NCI-H345 treated with DMSO at 0.1 percent for 48 hours (cell line): ENCODE results near the gene MBL2.
A peak's percentile ranks its signal among the peaks of the same experiment; 100 is the strongest.

Experiments used
- DNase-seq: peaks from one replicate; lab custom pipeline; 2025; ENCODE audit not compliant: unreplicated experiment; lab: John Stamatoyannopoulos, UW

Gene MBL2

DNA sequence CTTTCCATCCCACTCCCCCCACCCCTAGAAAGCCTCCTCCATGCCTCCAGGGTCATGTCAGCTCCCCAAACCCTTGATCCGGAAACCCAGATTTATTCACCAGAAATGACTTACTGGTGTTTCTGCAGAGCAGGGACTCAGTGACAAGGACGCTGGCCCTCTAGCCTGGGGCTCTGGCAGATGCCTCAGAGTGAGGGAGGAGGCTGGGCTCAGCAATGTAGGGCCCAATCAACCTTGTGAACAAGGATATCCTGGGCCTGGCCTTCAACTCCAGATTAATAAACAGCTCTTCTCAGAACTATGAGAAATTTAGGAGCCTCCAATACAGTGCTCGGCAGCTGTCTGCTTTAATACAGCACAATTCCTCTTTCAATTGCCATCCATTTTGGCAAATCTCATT is at the start of gene MBL2:
Gene MBL2 (minus strand): TSS at position 162 of the 400 bp plus-strand sequence. CDS start 1,149 bp downstream, outside the sequence.
- no peak for DNase-seq

DNA sequence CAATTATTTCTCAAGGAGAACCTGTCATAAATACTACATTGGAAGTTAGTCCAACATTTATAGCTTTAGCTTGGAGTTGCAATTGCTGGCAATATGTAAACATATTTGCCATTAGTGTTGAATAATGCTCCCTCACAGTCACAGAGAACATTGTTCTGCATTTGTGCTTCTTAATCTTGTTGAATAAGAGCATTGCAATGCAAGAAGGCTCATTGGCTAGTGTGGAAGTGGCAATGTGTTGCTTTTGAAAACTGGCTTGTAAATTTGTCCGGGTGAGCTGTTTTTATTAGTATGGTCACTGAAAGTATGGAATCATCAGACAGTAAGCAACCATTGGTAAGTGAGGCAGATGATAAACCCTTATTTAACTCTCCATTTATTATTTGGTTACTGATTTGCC is 47.7 kb upstream of the MBL2 start:
- no peak for DNase-seq

DNA sequence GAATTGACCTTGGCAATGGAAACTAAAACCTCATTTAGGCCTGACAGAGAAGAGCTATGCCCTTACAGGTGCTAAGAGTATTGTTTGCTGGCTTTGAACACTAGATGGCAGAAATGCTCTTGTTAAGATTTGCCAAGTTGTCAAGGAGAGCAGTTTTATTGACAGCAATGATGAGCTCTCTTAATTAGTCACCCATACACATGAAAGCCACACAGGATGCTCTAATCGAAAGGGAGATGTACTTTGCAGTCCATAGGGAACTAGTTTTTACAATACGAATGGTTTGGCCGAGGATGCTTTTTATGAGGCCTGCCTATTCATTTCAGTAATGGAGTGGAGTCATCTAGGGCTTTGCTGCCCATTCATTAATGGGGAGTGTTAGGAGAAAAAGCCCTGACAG is 45.4 kb upstream of the MBL2 start:
- DNase-seq: peak; percentile 28

DNA sequence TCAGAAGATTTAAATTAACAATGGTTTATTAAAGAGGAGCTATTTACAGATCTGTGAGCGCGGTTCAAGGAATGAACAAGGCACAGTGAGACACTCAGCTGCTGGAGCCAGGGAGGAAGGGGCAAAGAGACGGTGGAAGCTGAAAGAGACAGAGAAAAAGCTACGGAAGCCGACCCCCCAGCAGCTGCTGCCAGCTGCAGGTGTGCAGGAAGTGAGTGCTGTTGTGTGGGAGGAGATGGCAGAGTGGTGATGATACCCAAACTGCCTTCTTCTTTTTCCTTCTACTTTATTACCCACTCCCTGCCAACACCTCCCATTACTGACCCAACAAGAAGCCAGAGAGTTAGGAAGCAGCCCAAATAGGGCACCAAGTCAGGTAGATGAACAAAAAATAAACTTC is 41.9 kb upstream of the MBL2 start:
- DNase-seq: no peak

DNA sequence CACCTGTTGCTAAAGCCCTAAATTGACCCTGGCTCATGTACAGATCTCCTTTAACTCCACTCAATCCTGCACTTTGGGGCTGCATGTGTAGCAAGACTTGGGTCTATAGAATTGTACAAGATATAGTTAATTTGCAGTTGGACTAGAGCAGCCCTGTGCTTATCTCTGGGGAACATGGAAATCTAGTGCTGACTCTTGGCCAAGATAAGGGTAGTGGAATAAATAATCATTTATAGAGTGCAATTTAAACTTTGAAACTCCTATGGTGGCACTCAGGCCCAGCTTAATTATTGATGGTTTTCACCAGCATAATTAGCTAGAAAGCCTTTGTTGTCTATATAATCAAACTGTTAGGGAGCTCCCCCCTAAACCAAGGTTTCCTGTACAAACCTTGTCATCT is 39.2 kb upstream of the MBL2 start:
- no peak for DNase-seq

DNA sequence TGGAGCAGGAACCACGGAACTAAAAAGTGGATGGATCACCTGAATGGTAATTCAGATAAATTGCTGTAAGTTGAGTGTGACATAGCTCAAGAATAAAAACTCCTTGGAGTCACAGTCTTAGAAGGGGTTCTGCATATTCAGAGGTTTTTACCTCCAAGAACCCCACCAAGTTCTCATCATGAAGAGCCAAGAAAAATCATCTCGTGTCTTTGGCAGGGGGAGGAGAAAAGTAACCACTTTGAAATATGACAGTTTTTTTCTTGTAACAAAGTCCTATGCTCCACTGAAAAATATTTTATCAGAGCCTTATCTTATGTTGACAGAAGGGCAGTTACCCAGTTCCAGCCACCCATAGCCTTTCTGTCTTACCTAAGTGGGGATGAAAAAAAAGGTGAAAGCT is 38.2 kb upstream of the MBL2 start:
- DNase-seq: no peak

DNA sequence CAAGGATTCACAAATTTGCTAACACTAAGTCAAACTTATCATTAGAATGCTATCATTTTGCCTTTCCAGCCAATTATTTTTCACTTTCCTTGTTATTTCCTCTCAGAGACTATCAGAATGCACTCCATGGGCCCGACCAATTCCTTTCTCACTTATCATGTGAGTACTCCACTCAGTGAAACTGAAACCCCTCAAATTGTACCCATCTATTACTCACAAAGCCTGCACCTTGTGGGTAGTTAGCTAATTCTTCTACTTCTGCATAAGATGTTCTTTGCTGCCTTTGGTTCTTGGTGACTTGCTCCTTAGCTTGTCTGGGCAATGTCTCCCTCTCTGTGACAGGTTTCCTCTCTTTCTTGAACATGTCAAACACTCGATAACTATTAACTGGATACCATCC is 35.2 kb upstream of the MBL2 start:
- no peak for DNase-seq

DNA sequence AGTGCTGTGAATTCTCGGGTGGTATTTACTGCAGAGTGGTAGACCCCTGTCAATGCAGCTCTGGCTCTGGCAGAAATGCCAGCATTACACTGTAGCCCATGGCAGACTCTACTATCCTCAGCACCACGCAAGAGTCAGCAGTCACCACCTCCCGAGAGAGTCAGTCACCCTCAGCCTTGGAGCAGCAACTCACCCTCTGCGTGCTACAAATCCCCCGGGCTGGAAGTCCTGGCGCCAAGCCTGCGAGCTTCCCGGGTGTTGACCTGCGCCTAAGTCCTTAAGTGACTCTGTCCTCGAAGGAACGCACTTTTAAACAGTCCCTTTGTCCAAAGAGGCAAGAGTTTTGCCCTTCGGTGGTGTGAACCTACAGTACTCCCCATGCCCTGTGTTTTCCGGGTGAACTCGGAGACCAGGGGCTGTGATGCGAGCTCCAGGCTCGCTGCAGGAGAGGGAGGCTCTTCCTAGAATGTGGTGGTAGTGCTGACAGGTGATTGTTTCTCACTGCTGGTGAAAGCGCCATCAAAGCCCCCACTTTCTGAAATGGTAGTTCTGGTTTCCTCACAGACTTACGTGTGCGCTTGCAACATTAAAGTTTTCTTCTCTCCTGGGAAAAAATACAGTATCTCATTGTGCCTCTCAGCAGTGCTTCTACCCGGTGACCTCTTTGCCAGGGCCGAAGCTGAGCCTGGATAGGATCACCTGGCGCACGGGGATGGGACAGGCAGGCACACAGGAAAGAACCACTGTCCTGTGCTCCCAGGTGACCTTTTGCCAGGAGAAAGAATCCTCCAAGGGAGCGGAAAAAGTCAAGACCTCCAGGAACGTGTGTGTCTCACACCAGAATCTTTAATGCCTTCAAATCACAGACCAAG is 33.1 kb upstream of the MBL2 start:
- no peak for DNase-seq

DNA sequence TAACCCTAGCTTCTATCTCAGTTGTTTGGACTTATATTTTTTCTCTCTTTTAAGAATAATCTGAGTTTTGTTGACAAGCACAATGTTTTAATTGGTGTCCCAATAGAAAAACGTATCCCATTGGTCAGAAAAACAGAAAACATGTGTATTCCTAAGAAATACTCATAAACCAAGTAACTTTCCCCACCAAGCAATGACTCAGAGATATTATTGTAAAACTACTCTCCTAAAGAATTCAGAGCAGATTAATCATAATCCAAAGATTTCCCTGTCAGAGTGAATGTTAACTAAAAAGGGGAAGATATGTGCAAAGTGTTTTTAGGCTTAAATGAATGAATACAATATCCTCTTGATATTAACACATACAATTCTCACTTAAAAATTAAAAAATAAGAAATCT is 29.4 kb upstream of the MBL2 start:
- no peak for DNase-seq

DNA sequence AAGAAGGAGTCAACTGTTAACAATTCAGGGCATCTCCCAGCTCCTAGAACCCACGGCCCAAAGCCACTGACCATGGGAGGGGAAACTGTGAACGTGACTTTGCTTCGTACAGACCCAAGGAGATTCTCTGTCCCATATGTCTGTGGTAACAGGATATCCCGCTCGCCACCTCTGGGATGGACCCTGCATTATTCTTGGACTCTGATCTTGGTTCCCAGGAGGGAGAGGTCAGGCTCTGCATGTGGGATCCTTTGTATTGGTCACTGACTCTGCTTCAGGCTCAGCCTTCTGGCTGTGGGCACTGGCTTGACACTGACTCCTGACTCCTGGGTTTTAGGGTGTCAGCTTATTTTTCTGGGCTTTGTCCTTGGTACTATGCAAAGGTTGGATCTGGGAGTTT is 13.5 kb upstream of the MBL2 start:
- DNase-seq: no peak

DNA sequence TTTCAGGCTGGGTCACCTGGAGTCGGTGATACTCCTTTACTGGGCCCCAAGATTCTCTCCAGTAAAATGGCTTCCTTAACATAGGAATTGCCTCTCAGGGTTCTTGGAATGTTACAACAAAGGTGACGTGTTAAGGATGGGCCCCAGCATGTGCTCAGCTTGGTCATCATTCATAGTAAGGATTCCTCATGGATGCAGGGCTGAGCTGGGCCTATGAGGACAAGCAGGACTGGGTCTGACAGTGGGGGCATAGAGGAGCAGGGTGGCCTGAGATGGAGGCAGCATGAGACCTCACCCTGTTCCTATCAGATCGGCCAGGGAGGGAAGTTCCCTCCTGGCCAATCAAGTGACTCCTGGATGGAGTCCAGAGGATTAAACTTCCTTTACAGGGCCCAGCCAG is 12.8 kb upstream of the MBL2 start:
- DNase-seq: no peak

DNA sequence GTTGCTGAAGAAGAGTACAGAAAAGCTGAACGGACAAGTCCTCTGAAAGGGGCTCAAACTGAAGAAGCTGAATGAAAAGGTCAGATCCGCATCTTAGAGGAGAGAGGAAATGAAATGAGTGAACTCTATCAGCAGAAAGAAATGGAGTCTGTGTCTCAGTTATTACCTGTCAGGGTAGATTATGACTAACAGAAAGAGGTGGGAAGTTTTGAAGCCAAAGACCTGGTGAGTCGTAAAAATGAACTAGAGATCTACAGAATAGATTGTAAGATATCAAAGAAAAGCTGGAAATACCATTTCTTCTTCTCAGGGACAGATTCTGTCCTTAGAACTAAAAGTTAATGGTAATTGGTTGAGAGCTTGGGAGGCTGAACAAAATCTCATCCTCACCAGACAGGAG is 11.1 kb upstream of the MBL2 start:
- DNase-seq: no peak

DNA sequence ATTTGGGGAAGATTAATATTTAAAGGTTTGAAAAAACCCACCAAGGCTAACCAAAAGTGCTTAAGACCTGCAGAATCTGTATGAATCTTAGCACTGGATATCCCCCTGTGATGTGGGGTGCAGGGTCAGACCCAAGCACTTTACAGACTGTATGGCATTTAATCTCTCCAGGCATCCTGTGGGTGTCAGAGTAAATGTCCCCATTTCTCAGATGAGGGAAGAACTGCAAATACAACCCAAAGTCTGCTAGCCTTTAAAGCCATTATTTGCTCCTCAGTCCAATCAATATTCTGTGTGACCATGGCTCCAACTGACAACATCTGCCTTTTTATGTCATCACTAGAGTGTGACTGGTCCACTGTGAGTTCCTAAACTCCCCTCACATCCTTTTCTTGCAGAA is 10.0 kb upstream of the MBL2 start:
- DNase-seq: no peak

DNA sequence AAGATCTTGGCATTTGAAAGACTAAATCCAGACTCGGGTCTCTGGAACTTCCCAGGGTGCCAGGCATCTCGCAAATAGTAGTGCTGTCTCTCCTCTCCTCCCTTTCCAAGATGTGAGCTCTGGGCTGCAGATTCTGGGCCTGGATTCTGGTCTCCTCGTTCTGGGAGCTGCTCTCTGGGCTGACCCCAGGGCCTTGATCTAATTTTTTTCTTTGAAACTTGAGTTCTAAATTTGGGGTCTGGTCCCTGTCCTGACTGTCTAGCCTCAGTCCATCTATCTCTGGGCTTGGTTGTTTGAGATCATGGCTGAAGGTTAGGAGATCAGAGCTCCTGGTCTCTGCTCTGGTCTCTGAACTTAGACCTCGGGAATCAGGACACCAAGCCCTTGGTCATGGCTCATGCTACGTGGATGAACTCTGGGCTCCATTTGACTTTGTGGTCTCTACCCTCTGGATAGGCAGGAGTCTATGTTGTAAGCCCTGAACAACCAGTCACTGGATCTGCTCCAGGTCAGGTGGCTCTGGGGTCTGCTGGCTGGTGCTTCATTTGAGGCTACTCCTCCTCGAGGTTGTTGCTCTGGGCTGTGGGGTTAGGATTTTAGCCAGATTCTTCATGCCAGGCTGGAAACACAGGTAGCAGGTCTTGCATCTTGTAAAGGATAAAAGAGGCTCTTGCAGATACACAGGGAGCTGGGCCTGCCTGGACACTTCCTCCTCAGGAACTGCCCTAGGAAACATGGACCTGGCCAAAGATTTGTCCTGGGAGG is 8.0 kb upstream of the MBL2 start:
- no peak for DNase-seq

DNA sequence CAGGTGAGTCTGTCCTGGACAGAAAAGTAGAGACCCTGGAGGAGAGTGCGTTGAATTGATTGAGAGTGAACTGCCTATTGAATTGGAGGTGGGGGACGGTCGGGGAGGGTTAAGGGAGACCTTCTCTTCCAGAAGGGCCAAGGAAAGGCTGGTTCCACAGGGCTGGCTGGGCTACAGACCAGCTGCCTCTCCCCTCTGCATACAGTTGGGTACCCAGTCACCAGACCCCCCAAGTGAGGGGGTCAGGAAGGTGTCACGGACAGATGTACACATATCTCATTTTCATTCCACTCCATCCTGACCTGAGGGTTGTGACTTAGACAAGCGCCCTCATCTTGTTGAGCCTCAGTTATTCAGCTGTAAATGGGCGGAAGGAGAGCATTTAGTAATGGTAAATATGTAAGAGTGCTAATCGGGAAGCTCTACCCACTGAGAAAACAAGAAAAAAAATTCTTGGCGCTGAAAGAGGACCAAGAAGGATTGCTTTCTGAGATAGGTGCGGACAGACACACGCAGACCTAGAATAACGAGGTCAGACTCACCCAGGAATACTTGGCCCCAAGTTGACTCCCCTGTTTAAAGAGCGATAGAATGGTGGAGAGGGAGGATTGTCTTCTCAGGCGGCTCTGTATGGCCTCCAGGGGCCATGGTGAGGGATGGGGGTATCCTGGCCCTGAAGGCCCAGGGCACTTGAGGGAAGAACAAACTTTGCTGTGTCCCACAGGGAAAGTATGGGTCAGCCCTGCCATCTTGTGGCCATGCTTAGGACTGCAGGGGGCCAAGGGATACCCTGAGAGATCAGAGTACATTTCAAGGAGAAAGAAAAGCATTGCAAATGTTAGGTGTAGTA is 7.2 kb upstream of the MBL2 start:
- peak; percentile 12 for DNase-seq

DNA sequence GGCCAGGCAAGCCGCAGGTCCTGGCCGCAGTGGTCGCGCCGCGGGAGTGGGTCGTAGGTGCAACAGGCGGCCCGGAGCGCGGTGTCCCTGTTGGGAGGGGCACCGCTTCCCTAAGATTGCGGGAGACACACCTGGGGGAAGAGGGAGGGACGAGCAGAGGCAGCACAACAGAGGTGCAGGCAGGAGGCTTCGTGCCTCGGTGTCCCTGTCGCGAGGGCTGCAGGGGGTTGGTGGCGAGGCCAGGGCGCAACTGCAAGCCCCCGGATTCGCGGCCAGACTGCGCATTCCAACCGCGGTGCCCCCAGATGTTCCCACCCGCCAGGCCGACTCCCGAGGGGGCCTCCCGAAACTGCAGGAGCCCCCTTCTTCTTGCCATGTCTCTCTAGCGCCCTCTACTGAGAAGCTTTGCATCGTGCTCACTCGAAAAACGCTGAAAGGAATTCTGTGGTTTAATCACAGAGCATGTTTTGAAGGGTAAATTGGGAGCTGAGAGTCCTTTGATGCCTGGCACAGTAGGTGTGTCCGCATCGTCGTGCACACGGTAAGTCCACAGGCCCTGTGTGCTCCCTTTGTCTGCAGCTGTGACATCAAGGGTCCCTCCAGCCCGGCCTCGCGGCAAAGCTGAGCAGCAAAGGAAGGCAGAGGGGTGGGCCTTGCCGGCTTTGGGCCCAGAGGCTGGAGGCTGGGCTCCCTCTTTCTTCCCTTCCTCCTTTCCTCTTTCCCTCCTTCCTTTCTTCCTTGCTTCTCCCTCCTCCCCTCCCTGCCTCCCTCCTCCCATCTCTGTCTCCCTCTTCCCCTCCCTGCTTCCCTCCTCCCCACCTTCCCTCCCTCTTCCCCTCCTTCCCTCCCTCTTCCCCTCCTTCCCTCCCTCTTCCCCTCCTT is 6.2 kb upstream of the MBL2 start:
- no peak for DNase-seq

DNA sequence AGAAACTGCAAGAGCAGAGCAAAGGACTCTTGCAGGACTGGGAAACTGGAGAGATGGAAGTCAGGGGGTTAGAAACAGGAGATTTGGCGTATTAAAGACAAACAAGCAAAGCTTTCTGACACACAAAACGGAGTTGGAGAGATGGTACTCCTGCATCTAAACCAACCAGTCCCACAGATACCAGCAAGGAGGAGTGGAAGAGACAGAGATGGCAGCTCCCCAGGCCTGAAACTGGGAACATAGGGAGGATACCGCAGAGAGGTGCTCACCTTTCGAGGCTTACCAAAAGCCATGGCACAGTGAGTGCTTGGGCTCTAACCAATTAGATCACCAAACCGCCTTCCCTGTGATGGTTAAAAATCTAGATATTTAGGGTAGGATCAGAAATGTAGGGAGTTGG is 4.8 kb upstream of the MBL2 start:
- no peak for DNase-seq

DNA sequence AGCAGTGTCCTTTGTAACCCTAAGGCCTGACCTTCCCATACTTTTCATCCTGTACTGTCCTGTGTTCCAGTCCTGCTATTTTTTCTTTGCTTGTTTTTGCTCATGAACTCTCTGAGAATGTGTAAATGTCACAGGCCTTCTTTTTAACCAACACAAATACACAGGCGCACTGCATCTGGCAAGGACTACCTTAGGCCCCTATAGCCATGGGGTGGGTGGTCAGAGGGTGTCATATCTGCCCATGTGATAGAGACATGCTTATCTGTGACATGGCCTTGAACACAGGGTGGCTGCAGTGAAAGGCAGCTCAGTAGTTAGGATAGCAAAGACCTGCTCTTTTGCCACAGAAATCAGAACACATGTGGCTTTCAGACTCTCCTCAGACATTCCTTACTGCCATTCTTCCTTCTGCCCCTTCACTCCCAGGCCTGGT is 3.9 kb upstream of the MBL2 start:
- no peak for DNase-seq

DNA sequence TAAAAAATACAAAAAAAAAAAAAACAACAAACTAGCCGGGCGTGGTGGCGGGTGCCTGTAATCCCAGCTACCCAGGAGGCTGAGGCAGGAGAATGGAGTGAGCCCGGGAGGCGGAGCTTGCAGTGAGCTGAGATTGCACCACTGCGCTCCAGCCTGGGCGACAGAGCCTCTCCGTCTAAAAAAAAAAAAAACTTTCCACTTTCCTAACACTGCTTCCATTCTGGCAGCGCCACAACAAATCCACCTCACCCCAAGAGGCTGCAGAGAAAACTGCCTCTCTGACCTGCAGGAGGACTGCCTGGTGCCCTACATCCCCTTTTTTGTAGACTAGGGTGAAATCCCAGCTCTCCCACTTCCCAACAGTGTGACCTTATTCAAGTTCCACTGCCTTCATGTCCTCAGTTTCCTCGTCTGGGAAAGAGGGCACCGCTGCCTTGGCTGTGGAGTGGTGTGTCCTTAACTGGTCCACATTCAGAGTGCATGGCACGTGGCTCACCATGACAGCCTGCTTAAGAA is 2.6 kb upstream of the MBL2 start:
- no peak for DNase-seq

DNA sequence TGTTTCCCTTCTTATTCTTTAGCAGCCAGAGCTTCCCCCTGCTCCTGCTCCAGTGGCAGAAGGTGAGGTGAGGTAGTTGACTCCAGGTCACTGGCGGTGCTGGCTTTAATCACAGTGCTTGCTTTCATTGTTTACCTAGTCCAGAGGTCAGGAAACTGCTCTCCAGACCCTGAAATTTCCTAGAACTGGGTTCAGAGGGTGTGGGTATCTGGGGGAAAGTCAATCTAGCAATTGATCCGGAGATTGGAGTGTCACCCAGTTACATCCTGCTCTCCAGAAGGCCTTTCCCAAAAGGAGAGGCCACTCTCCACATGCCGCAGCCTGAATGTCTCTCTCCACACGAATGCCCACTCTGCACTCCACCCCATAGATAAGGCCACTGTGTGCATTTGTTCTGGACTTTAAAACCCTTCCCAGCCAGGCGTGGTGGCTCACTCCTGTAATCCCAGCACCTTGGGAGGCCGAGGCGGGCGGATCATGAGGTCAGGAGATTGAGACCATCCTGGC is 2.1 kb upstream of the MBL2 start:
- no peak for DNase-seq
